Effector memory CD8-positive, alpha-beta T cell (primary cell): Measurements from ENCODE around the gene FILIP1L.

ENCODE experiments used
- ATAC-seq: fragments of 150-1000 bp; cut with Tn5 transposase; replicated peaks from 2 replicates; pipeline ENCODE4 v1.10.0; 2021; ENCODE audit warnings: mild to moderate bottlenecking, moderate library complexity
- DNase-seq, 3 experiments: peaks; one replicate each; pipeline ENCODE4 v3.0.0; 2021
- H3K27ac Mint-ChIP-seq, 2 donors: one replicate each; pipeline ENCODE4 v1.8.0; 2022; ENCODE audit warnings: mild to moderate bottlenecking in 2 of 2, mixed read lengths in 2 of 2, moderate library complexity in 2 of 2
- H3K27me3 Mint-ChIP-seq, 2 donors: one replicate each; pipeline ENCODE4 v1.8.0; 2022; ENCODE audit warnings: mixed read lengths in 2 of 2
- H3K36me3 Mint-ChIP-seq: one replicate; pipeline ENCODE4 v1.8.0; 2022; ENCODE audit warnings: mild to moderate bottlenecking, moderate library complexity, mixed read lengths; ENCODE audit not compliant: insufficient read depth
- H3K4me1 Mint-ChIP-seq, 2 donors: one replicate each; pipeline ENCODE4 v1.8.0; 2022; ENCODE audit warnings: low read depth in 2 of 2, mixed read lengths in 2 of 2
- H3K4me3 Mint-ChIP-seq, 2 donors: one replicate each; pipeline ENCODE4 v1.8.0; 2022; ENCODE audit warnings: mild to moderate bottlenecking in 2 of 2, mixed read lengths in 2 of 2, moderate library complexity in 2 of 2
- H3K9me3 Mint-ChIP-seq, 2 donors: one replicate each; pipeline ENCODE4 v1.8.0; 2022; ENCODE audit warnings: mixed read lengths in 2 of 2

FILIP1L gene

GRCh38 chr3:99862208-99862607 is 252.1 kb downstream of the FILIP1L start:
- no peaks in the 10 kb centered on the region for H3K9me3 Mint-ChIP-seq
- H3K4me3 Mint-ChIP-seq: no peak overlapping the region
- no peaks in the 10 kb centered on the region for H3K27me3 Mint-ChIP-seq
- peaks cover 11 to 14% of the 10 kb centered on the region in 2 donors for H3K4me1 Mint-ChIP-seq
- no peaks in the 10 kb centered on the region for H3K36me3 Mint-ChIP-seq
- DNase-seq: no peak
- ATAC-seq: no peak
- H3K27ac Mint-ChIP-seq: no peak overlapping the region

GRCh38 chr3:99861216-99861615 is 253.1 kb downstream of the FILIP1L start:
- no peak for ATAC-seq
- Mint-ChIP-seq H3K27ac (no peak overlapping the region), H3K4me1 (peaks cover 6% of the 10 kb centered on the region in 2 donors), H3K36me3 (no peaks in the 10 kb centered on the region), H3K4me3 (no peak overlapping the region), H3K27me3 (no peaks in the 10 kb centered on the region), H3K9me3 (no peaks in the 10 kb centered on the region)
- DNase-seq: no peak

DNA sequence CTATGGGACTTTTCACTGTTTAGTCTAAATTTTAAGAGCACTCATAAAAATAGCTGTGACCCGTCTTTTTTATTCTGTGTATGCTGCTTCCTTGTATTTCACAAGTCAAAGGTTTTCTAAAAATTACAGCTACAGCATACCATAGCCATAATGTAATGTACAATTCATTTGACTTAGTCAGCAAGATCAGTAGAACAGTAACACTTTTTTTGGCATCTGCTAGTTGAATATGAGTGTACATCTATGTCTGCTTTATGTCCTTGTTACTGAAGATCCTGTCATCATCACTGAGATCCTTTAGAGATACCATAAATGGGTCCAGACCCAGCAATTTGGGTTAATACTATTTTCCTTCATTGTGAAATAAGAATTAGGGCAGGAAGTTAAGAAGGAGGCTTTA is 254.5 kb downstream of the FILIP1L start:
- Mint-ChIP-seq H3K36me3 (no peaks in the 10 kb centered on the region), H3K9me3 (no peaks in the 10 kb centered on the region), H3K4me3 (no peak overlapping the region), H3K27me3 (no peaks in the 10 kb centered on the region), H3K27ac (no peak overlapping the region), H3K4me1 (peaks cover 0 to 2% of the 10 kb centered on the region in 2 donors)
- no peak for DNase-seq
- ATAC-seq: no peak

DNA sequence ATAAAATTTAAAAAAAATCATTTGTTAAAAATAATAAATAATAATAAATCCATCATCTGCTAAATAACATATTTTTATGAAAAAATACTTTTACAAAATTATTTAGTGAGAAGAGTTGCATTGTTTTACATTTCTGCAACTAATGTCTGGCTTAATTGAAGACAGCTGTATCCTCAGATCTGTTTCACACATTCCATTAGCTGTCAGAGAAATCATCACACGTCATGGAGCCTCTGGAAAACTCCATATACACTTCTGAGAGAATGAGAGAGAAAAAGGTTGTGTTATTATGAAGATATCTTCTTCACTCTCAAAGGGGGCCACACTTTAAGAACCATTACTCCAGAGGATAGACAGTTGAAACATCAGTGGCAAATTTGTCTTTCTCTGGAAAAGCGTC is 255.8 kb downstream of the FILIP1L start:
- H3K27ac Mint-ChIP-seq: no peak overlapping the region
- ATAC-seq: no peak
- H3K36me3 Mint-ChIP-seq: no peaks in the 10 kb centered on the region
- no peak for DNase-seq
- H3K4me3 Mint-ChIP-seq: no peak overlapping the region
- H3K4me1 Mint-ChIP-seq: peaks cover 0 to 2% of the 10 kb centered on the region in 2 donors
- H3K27me3 Mint-ChIP-seq: no peaks in the 10 kb centered on the region
- H3K9me3 Mint-ChIP-seq: no peaks in the 10 kb centered on the region

DNA sequence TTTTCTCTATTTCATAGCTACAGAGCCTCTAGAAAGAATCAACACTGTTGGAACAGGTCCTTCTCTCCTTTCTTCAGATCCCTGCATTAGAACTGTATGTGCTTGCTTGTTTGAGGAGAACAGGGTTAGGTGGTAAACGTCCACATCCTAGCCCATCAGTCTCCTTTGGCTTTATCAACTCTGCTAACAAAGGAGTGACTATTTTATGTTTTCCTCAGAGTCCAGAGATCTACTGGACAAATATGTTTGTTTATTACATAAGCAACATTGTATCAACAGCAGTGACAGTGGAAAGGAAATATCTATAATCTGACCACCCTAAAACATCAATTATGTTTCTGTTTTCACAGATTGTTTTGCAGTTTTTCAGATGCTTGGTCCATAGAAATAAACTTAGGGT is 257.0 kb downstream of the FILIP1L start:
- no peaks in the 10 kb centered on the region for H3K27me3 Mint-ChIP-seq
- DNase-seq: no peak
- H3K36me3 Mint-ChIP-seq: no peaks in the 10 kb centered on the region
- H3K27ac Mint-ChIP-seq: no peak overlapping the region
- H3K9me3 Mint-ChIP-seq: no peaks in the 10 kb centered on the region
- peaks cover 0 to 2% of the 10 kb centered on the region in 2 donors for H3K4me1 Mint-ChIP-seq
- H3K4me3 Mint-ChIP-seq: no peak overlapping the region
- ATAC-seq: no peak

DNA sequence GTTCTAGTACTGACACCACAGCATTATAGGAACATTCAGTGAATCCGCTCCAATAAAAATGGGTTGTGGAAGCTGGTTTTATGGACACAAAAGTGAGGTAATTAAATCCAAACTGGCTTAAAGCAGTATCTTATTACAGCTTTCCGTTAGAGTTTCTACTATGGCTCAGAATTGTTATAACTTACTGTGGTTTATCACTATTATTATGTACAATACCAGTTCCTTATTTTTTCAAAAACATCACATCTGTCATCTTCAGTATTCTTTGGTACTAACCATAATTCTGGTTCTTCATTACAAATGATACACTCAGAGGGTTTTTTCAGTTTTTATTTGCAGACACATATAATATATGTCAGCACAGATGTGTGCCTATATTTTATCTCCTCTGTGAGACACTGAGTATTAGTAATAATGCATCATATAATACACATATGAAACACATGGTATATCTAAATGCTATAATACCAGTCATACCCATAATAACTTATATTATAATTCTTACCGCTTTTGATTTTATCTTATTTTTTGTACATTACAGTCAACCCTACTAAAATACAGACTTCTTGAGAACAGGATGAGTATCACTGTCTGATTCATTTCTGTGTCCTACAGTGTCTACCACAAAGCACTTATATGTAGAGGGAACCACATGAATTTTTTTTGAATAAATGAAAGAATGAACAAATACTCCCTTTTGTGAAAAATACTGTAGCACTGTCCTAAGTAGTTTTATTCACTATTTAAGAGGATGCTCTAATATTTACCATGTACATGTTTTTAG is 257.7 kb downstream of the FILIP1L start:
- Mint-ChIP-seq H3K9me3 (no peaks in the 10 kb centered on the region), H3K36me3 (no peaks in the 10 kb centered on the region), H3K27me3 (no peaks in the 10 kb centered on the region), H3K4me3 (no peak overlapping the region), H3K4me1 (peaks cover 0 to 3% of the 10 kb centered on the region in 2 donors), H3K27ac (no peak overlapping the region)
- no peak for ATAC-seq
- no peak for DNase-seq

DNA sequence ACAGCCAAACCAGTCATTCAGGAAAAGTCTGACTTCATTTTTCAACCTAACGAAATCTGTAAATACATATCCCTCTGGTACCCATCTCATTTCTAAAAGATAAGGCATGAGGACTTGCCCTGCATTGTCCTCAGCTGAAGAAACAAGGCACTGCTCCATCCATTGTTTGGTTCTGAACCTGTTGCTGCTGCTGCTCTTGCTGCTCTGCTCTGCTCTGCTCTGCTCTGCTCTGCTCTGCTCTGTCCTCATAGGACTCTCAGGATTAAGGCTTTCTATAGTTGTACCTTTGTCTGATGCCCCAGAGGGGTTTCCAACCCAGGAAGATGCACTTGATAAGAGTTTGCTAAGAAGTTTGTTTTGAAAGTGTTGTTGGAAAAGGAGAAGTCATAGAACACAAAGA is 258.4 kb downstream of the FILIP1L start:
- ATAC-seq: no peak
- Mint-ChIP-seq H3K4me1 (peaks cover 0 to 4% of the 10 kb centered on the region in 2 donors), H3K27ac (no peak overlapping the region), H3K36me3 (no peaks in the 10 kb centered on the region), H3K4me3 (no peak overlapping the region), H3K27me3 (no peaks in the 10 kb centered on the region), H3K9me3 (no peaks in the 10 kb centered on the region)
- DNase-seq: no peak

GRCh38 chr3:99854756-99855298 is 259.5 kb downstream of the FILIP1L start:
- H3K27me3 Mint-ChIP-seq: no peaks in the 10 kb centered on the region
- H3K9me3 Mint-ChIP-seq: no peaks in the 10 kb centered on the region
- H3K4me3 Mint-ChIP-seq: no peak overlapping the region
- DNase-seq (no peak), ATAC-seq (no peak)
- peaks cover 0 to 4% of the 10 kb centered on the region in 2 donors for H3K4me1 Mint-ChIP-seq
- H3K27ac Mint-ChIP-seq: no peak overlapping the region
- no peaks in the 10 kb centered on the region for H3K36me3 Mint-ChIP-seq

- Mint-ChIP-seq H3K4me3 (no peak overlapping the region), H3K27ac (no peak overlapping the region), H3K27me3 (no peaks in the 10 kb centered on the region), H3K36me3 (no peaks in the 10 kb centered on the region), H3K4me1 (peaks cover 3 to 4% of the 10 kb centered on the region in 2 donors), H3K9me3 (no peaks in the 10 kb centered on the region)
- ATAC-seq (no peak), DNase-seq (no peak)
Measured at GRCh38 chr3:99852851-99853250, 261.4 kb downstream of the FILIP1L start.

DNA sequence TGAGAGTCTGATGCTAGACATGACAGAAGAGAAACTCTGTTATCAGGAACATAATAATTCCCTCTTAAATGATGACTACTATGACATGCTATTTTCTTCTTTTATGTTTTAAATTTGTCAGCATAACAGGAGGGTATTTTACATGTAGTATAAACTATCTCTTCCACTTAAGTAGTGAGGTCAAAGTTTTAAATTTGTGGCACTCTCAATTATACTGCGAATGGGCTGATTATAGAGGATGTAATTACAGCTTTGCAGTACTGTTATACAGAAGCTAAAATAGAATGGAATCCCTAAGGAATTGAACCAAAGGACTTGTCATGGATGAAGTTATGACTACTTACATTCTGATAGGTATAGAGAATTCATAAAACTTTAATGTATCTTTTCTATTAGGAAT is 262.3 kb downstream of the FILIP1L start:
- Mint-ChIP-seq H3K36me3 (no peaks in the 10 kb centered on the region), H3K4me1 (peaks cover 3 to 4% of the 10 kb centered on the region in 2 donors), H3K27ac (no peak overlapping the region), H3K4me3 (no peak overlapping the region), H3K9me3 (no peaks in the 10 kb centered on the region), H3K27me3 (no peaks in the 10 kb centered on the region)
- DNase-seq: no peak
- ATAC-seq: no peak

DNA sequence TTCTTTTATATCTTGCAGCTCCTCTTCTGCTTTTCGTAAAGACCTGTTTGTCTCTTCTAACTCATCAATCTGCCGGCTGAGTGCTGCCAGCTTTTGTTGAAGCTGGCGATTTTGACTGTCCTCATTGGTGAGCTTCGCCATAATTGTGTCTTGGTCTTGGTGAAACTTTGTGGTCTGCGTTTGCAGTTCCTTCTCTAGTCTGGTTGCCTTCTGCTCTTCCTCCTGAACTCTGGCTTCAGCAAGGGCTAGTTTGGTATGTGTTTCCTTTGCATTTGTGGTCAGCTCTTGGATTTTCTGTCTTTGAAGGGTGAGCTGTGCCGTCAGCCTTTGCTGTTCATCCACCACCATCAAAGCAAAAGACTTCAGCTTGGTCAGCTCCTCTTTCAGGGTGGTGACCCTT is 263.7 kb downstream of the FILIP1L start:
- H3K9me3 Mint-ChIP-seq: no peaks in the 10 kb centered on the region
- no peaks in the 10 kb centered on the region for H3K27me3 Mint-ChIP-seq
- ATAC-seq: no peak
- H3K4me1 Mint-ChIP-seq: peaks cover 2 to 3% of the 10 kb centered on the region in 2 donors
- H3K27ac Mint-ChIP-seq: no peak overlapping the region
- DNase-seq: no peak
- no peaks in the 10 kb centered on the region for H3K36me3 Mint-ChIP-seq
- no peak overlapping the region for H3K4me3 Mint-ChIP-seq

DNA sequence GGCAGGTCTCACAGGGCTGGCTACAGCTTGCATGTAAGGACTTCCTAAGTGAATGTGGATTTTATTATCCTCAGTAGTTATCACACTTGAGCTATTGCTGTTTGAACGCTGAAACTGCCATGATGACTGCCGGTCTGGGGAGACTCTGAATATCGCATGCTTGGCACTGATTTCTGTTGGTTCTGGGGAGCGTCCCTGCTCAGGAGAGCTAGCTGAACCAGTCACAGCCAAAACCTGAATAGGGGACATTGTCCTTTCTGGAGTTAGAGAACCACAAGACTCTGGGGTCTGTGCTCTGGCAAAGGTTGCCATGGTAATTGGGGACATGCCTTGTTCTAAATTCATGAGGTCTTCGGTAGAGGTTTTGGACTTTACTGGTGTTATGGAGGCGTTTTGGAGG is 265.9 kb downstream of the FILIP1L start:
- no peak overlapping the region for H3K4me3 Mint-ChIP-seq
- no peaks in the 10 kb centered on the region for H3K36me3 Mint-ChIP-seq
- H3K9me3 Mint-ChIP-seq: no peaks in the 10 kb centered on the region
- DNase-seq (no peak), ATAC-seq (no peak)
- peaks cover 3 to 4% of the 10 kb centered on the region in 2 donors for H3K4me1 Mint-ChIP-seq
- peak overlapping the region in 1 of 2 donors; percentile 20 for H3K27ac Mint-ChIP-seq
- H3K27me3 Mint-ChIP-seq: no peaks in the 10 kb centered on the region

- H3K27ac Mint-ChIP-seq: no peak overlapping the region
- no peaks in the 10 kb centered on the region for H3K27me3 Mint-ChIP-seq
- H3K4me1 Mint-ChIP-seq: peaks cover 3% of the 10 kb centered on the region in 2 donors
- DNase-seq (no peak), ATAC-seq (no peak)
- no peak overlapping the region for H3K4me3 Mint-ChIP-seq
- H3K36me3 Mint-ChIP-seq: no peaks in the 10 kb centered on the region
- H3K9me3 Mint-ChIP-seq: no peaks in the 10 kb centered on the region
Measured at GRCh38 chr3:99846477-99847160, 267.7 kb downstream of the FILIP1L start.

- Mint-ChIP-seq H3K27ac (no peak overlapping the region), H3K9me3 (no peaks in the 10 kb centered on the region), H3K36me3 (no peaks in the 10 kb centered on the region), H3K4me3 (no peak overlapping the region), H3K4me1 (peaks cover 2 to 3% of the 10 kb centered on the region in 2 donors), H3K27me3 (no peaks in the 10 kb centered on the region)
- ATAC-seq (no peak), DNase-seq (no peak)
Measured at GRCh38 chr3:99845999-99846398, 268.3 kb downstream of the FILIP1L start.
